Measurements from ENCODE around the gene TMEM212. TPM values are rescaled to one million over a fixed set of nuclear protein-coding genes. Genes with fewer than 3 reads are reported as not detected.

TMEM212 gene
- total RNA-seq, 1 donor from 2014 or later: not detected

DNA sequence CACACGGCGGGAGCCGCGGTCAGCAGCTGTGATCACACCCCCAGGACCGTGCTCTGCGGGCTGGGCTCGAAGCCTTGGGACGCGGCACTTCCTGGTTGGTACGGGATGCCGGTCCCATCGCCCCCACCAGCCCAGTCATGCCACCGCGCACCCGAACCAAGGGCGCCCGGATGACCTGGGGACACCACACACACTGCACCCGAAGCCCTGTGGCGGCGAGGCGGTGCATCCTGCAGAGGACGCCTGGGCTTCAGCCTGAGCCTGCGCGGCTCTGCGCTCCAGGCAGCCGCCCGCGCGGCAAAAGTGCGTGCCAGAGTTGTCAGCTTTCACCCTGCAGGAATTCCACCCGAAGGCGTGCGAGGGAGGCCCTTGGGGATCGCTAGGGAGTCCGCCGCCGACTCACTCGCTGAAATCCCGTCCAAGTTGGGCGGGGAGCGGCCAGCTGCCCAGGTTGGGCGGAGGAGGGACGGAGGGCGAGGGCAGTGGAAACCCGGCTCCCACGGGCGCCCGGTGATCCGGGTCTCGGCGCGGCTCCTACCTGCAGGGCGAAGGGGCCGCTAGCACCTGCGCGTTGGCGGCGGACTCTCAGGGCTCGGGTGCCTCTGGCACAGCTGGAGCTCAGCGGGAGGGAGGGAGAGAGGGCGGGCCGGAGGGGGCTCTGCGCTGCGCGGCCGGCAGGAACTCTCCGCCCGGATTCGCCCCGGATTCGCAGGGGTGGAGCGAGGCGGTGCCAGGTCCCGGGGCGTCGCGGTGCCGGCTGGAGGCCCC lies 33.1 kb upstream of the TMEM212 start, which contains the start of gene PLD1:
Gene PLD1, minus strand, starts transcription at position 623 of the 768 bp plus-strand sequence. CDS start 72,432 bp downstream, outside the sequence.
- Mint-ChIP-seq H3K9me3 (ENCODE audit: unreplicated experiment) (no peaks in the 10 kb centered on the region), H3K36me3 (ENCODE audit: low read depth, unreplicated experiment) (no peaks in the 10 kb centered on the region), H3K4me1 (ENCODE audit: low read depth, unreplicated experiment) (peaks cover 50% of the 10 kb centered on the region), H3K4me3 (ENCODE audit: unreplicated experiment) (peak within 1 kb of the TSS; percentile 85), H3K27me3 (ENCODE audit: low read depth, unreplicated experiment) (no peaks in the 10 kb centered on the region), H3K27ac (ENCODE audit: unreplicated experiment) (peak within 1 kb of the TSS; percentile 98)
- H2AFZ ChIP-seq (ENCODE audit: low read depth, low read length): peak within 1 kb of the TSS; percentile 80
- no peaks in the 10 kb centered on the region for H4K20me1 ChIP-seq (ENCODE audit: insufficient read depth, low read length)
- peaks cover 36% of the 10 kb centered on the region for H3K4me1 ChIP-seq (ENCODE audit: insufficient read depth, low read length)
- no peak for TF ChIP-seq EZH2 (IDR thresholded peaks at IDR 0.05; ENCODE audit: insufficient read depth, low read length)
- TF ChIP-seq, protein P1, sequence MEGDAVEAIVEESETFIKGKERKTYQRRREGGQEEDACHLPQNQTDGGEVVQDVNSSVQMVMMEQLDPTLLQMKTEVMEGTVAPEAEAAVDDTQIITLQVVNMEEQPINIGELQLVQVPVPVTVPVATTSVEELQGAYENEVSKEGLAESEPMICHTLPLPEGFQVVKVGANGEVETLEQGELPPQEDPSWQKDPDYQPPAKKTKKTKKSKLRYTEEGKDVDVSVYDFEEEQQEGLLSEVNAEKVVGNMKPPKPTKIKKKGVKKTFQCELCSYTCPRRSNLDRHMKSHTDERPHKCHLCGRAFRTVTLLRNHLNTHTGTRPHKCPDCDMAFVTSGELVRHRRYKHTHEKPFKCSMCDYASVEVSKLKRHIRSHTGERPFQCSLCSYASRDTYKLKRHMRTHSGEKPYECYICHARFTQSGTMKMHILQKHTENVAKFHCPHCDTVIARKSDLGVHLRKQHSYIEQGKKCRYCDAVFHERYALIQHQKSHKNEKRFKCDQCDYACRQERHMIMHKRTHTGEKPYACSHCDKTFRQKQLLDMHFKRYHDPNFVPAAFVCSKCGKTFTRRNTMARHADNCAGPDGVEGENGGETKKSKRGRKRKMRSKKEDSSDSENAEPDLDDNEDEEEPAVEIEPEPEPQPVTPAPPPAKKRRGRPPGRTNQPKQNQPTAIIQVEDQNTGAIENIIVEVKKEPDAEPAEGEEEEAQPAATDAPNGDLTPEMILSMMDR (IDR thresholded peaks at IDR 0.05; ENCODE audit: insufficient read depth, low read depth, low read length): no peak
- peak; percentile 91 for DNase-seq (ENCODE audit: low read depth)
- H3K4me3 ChIP-seq (ENCODE audit: insufficient read depth, low read depth, low read length): peak within 1 kb of the TSS; percentile 59
- no peaks in the 10 kb centered on the region for H3K27me3 ChIP-seq (ENCODE audit: insufficient read depth, low read length)
- peak within 1 kb of the TSS; percentile 89 for H3K4me2 ChIP-seq (ENCODE audit: low read length)
- peaks cover 3% of the 10 kb centered on the region for H3K79me2 ChIP-seq (ENCODE audit: insufficient read depth, low read length)
- H3K36me3 ChIP-seq (ENCODE audit: insufficient read depth, low read length): no peaks in the 10 kb centered on the region
- peak within 1 kb of the TSS; percentile 85 for H3K9ac ChIP-seq (ENCODE audit: low read length)
- peak within 1 kb of the TSS; percentile 88 for H3K27ac ChIP-seq (ENCODE audit: low read depth, low read length)
- FAIRE-seq: no peak
- no peaks in the 10 kb centered on the region for H3K9me3 ChIP-seq (ENCODE audit: insufficient read depth, low read depth, low read length)

DNA sequence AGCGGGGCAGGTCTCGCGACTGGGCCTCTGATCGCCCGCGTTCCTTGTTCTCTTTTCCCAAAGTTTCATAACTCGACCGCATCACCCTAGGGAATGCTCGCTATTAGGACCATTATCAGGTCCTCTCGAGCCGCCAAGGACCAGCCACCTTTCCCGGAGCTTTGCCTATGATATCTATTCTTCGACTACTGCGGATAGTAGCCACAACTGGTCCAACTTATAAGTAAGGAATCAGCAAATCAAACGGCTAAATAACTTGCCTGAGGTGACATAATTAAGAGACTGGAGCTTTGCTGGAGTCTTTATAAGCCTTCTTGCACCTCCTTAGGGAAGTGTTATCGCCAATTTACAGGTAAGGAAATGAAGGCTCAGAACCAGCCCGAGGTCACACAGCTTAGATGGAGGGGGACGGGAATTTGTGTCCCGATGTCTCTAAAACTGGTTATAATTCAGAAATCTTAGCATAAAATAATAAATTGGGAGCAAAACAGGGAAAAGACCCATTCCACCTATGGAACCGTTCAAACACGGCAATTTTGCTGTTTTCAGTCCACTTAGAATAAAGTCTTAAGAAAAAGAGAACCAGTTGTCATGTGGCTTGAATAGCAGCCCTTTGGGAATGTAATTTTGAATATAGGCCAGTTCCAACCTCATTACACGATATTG lies 32.4 kb upstream of the TMEM212 start:
- Histone ChIP-seq H3K27ac (ENCODE audit: low read depth, low read length) (peak overlapping the region; percentile 88), H3K4me1 (ENCODE audit: insufficient read depth, low read length) (peaks cover 30% of the 10 kb centered on the region), H4K20me1 (ENCODE audit: insufficient read depth, low read length) (no peaks in the 10 kb centered on the region), H2AFZ (ENCODE audit: low read depth, low read length) (peak overlapping the region; percentile 12), H3K9me3 (ENCODE audit: insufficient read depth, low read depth, low read length) (no peaks in the 10 kb centered on the region), H3K4me3 (ENCODE audit: insufficient read depth, low read depth, low read length) (peak overlapping the region; percentile 59), H3K9ac (ENCODE audit: low read length) (peak overlapping the region; percentile 85), H3K36me3 (ENCODE audit: insufficient read depth, low read length) (no peaks in the 10 kb centered on the region), H3K27me3 (ENCODE audit: insufficient read depth, low read length) (no peaks in the 10 kb centered on the region), H3K79me2 (ENCODE audit: insufficient read depth, low read length) (peaks cover under 1% of the 10 kb centered on the region), H3K4me2 (ENCODE audit: low read length) (peak overlapping the region; percentile 89)
- no peak for DNase-seq (ENCODE audit: low read depth)
- Mint-ChIP-seq H3K4me1 (ENCODE audit: low read depth, unreplicated experiment) (peaks cover 50% of the 10 kb centered on the region), H3K36me3 (ENCODE audit: low read depth, unreplicated experiment) (no peaks in the 10 kb centered on the region), H3K9me3 (ENCODE audit: unreplicated experiment) (no peaks in the 10 kb centered on the region), H3K4me3 (ENCODE audit: unreplicated experiment) (peak overlapping the region; percentile 85), H3K27ac (ENCODE audit: unreplicated experiment) (peak overlapping the region; percentile 98), H3K27me3 (ENCODE audit: low read depth, unreplicated experiment) (no peaks in the 10 kb centered on the region)
- TF ChIP-seq, protein P1 (IDR thresholded peaks at IDR 0.05; ENCODE audit: insufficient read depth, low read depth, low read length): no peak
- no peak for TF ChIP-seq EZH2 (IDR thresholded peaks at IDR 0.05; ENCODE audit: insufficient read depth, low read length)
- FAIRE-seq: no peak
